A673 (cell line): ENCODE results near the gene TBC1D9B. TPM values are rescaled to one million over a fixed set of nuclear protein-coding genes. Genes with fewer than 3 reads are reported as not detected.

ENCODE experiments used
- BruUV-seq: library from RNA; stranded (reverse); fragments of 400-500 nt; replicated peaks from 2 replicates; lab custom pipeline; 2021; lab: Mats Ljungman, UMichigan
- CTCF ChIA-PET: fragments of 300-600 bp; sonication (Branson Sonifier 250); formaldehyde crosslinking; loops from one replicate; lab custom pipeline; 2022; ENCODE audit warnings: antibody characterized with exemption; lab: Charles Lee
- POLR2A ChIA-PET: fragments of 300-600 bp; sonication (Branson Sonifier 250); formaldehyde crosslinking; loops from one replicate; lab custom pipeline; 2022; ENCODE audit warnings: antibody characterized with exemption; ENCODE audit not compliant: low non-redundant PET; lab: Charles Lee
- DNase-seq: peaks from one replicate; pipeline ENCODE4 v3.0.0-alpha.2; 2015; ENCODE audit warnings: low spot score
- H3K27ac ChIP-seq: fragments of 200-600 bp; sonication (generic); 2 replicates; pipeline ENCODE4 v1.5.1; 2016; ENCODE audit warnings: mixed run types, low read depth, mild to moderate bottlenecking, mixed read lengths, antibody characterized with exemption, low read length; ENCODE audit not compliant: poor library complexity, severe bottlenecking
- H3K27me3 ChIP-seq: fragments of 200-600 bp; sonication (generic); replicated peaks from 2 replicates; pipeline ENCODE4 v1.6.1; 2017; ENCODE audit warnings: mixed run types, low read depth, mild to moderate bottlenecking, mixed read lengths, antibody characterized with exemption, low read length; ENCODE audit not compliant: insufficient read depth, poor library complexity
- H3K36me3 ChIP-seq: fragments of 200-600 bp; sonication (generic); 2 replicates; pipeline ENCODE4 v1.6.1; 2016; ENCODE audit warnings: mixed run types, mild to moderate bottlenecking, mixed read lengths, antibody characterized with exemption, low read length; ENCODE audit not compliant: insufficient read depth, poor library complexity, severe bottlenecking
- H3K4me1 ChIP-seq: fragments of 200-600 bp; sonication (generic); 2 replicates; pipeline ENCODE4 v1.6.1; 2017; ENCODE audit warnings: mixed run types, mild to moderate bottlenecking, mixed read lengths, antibody characterized with exemption, low read length; ENCODE audit not compliant: insufficient read depth, poor library complexity, severe bottlenecking
- H3K4me3 ChIP-seq: fragments of 200-600 bp; sonication (generic); 2 replicates; pipeline ENCODE4 v1.5.1; 2016; ENCODE audit warnings: low read depth, mixed run types, mild to moderate bottlenecking, mixed read lengths, low read length; ENCODE audit not compliant: poor library complexity, severe bottlenecking
- H3K9me3 ChIP-seq: fragments of 200-600 bp; sonication (generic); 2 replicates; pipeline ENCODE4 v1.6.1; 2016; ENCODE audit warnings: mixed run types, low read depth, mild to moderate bottlenecking, mixed read lengths, antibody characterized with exemption, low read length; ENCODE audit not compliant: poor library complexity, severe bottlenecking
- EZH2 ChIP-seq: fragments of 200-600 bp; sonication (generic); IDR thresholded peaks from 2 replicates; pipeline ENCODE4 v1.6.1; 2017; ENCODE audit warnings: borderline replicate concordance, low read depth, mild to moderate bottlenecking, mixed read lengths, antibody characterized with exemption, low read length; ENCODE audit not compliant: poor library complexity, severe bottlenecking
- intact Hi-C: fragments of 100-400 bp; cut with micrococcal nuclease; formaldehyde crosslinking; loops from one replicate; pipeline ENCODE4 v1.10.0; 2022; ENCODE audit not compliant: unreplicated experiment
- total RNA-seq: library from RNA; stranded (reverse); gene quantifications from 2 replicates; pipeline ENCODE4 v1.2.3, GENCODE V29; 2021
- TF ChIP-seq, protein P1 (sequence below): fragments of 300-800, 200-600 bp; sonication (generic); conservative IDR thresholded peaks from 2 replicates; pipeline ENCODE4 v1.5.1; 2017; ENCODE audit warnings: low read depth, mild to moderate bottlenecking, antibody characterized with exemption, low read length, moderate library complexity, mixed read lengths

TBC1D9B gene
- total RNA-seq, 1 experiment from 2014 or later, result 68.2 TPM

DNA sequence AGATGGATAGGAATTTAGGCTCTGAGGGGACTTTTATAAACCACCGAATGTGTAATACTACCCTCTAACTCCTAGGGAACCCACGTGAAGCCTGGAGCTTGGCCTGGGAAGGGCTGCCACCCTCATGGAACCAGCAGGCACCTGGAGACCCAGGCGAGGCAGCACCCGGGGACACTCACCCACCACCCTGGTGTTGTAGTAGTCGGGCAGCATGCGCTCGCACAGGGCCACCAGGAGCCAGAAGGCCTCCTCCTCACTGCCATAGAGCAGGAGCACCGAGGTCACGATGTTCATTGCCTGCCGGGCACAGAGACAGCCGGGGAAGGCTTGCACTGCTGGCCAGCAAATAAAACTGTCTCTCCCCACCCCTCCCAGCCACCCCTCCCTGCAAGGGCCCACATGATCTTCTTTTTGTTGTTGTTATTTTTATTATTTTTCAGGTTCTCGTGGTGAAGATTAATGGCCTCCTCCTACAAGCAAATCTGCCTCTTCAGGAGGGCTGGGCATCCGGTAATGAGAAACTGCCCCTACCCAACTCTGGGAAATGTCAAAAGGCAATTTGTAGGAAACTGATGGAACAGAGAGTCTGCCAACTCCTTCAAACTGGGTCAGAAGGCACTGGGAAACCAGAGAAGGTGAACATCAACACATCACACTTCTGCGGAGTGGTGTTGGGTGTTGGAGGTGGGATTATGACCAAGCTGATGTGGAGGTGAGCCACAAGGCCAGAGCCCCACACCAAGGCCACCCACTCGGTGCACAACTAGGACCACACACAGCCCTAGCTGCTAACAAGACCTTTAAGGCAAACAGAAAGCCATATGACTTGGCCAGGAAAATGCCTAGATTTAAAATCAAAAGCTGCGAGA is 31.7 kb downstream of the TBC1D9B start:
- Histone ChIP-seq H3K27me3 (no peaks in the 10 kb centered on the region), H3K4me3 (no peak overlapping the region), H3K27ac (no peak overlapping the region), H3K36me3 (peaks cover 16% of the 10 kb centered on the region), H3K4me1 (no peaks in the 10 kb centered on the region), H3K9me3 (no peaks in the 10 kb centered on the region)
- TF ChIP-seq, protein P1, sequence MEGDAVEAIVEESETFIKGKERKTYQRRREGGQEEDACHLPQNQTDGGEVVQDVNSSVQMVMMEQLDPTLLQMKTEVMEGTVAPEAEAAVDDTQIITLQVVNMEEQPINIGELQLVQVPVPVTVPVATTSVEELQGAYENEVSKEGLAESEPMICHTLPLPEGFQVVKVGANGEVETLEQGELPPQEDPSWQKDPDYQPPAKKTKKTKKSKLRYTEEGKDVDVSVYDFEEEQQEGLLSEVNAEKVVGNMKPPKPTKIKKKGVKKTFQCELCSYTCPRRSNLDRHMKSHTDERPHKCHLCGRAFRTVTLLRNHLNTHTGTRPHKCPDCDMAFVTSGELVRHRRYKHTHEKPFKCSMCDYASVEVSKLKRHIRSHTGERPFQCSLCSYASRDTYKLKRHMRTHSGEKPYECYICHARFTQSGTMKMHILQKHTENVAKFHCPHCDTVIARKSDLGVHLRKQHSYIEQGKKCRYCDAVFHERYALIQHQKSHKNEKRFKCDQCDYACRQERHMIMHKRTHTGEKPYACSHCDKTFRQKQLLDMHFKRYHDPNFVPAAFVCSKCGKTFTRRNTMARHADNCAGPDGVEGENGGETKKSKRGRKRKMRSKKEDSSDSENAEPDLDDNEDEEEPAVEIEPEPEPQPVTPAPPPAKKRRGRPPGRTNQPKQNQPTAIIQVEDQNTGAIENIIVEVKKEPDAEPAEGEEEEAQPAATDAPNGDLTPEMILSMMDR, result no peak
- no peak for TF ChIP-seq EZH2
- intact Hi-C loops, result no loop called here
- no peak for DNase-seq
- ChIA-PET CTCF (no interaction called here), POLR2A (no interaction called here)
- BruUV-seq, result no TSS peak

DNA sequence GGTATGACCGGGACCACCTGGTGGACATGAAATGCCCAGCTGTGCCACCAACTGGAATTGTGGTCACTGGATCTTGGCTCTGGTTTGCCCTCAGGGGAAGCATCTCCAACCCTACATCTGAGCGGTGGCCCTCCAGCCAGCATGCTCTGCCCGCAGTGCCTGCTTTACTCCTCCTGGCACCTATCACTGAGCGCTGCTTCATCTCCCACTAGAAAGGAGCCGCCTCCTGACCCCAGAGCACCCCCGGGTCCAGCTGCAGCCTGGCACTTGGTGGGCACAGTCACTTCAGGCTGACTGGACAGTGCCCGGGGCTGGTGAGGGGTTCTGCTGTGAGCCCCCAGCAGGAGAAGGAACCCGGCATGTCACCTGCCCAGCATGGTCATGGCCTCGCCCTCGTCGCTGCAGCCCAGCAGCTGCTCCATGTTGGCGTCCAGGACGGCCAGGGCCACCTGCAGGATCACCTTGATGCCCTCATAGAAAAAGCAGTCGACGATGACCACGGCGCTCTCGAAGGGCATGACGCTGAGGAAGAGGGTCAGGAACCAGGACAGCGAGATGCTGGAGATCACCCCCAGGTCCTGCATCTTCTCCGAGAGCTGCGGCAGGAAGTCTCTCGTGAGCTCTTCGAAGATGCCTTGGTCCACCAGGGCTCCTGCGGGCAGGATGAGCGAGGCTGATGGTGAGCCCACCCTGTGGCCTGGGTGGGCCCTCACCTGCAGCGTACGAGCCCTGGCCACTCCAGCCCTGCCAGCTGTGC is 33.0 kb downstream of the TBC1D9B start:
- no peak for DNase-seq
- Histone ChIP-seq H3K9me3 (no peaks in the 10 kb centered on the region), H3K36me3 (peaks cover 16% of the 10 kb centered on the region), H3K27me3 (no peaks in the 10 kb centered on the region), H3K4me3 (no peak overlapping the region), H3K27ac (no peak overlapping the region), H3K4me1 (no peaks in the 10 kb centered on the region)
- TF ChIP-seq, protein P1, result no peak
- TF ChIP-seq EZH2, result no peak
- ChIA-PET POLR2A (no interaction called here), CTCF (no interaction called here)
- intact Hi-C loops, result no loop called here
- BruUV-seq, result no TSS peak

DNA sequence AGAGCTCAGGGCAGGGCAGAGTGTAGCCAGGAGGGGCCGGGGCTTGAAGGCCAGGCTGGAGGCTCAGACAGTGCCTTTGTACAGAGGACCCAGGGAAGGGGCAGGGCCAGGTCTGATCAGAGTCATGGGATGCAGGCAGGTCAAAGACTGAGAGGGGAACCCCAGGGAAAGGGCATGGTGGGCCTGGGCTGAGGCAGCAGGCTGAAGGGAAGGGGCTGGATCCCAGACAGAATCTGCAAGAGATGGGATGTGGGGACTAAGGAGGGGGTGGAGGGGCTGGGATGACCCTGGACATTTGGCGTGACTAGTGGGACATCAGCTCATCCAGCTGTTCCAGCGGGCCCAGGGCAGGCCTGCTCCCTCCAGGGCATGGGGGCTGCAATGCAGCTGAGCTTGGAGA is 33.6 kb downstream of the TBC1D9B start:
- DNase-seq, result no peak
- H3K27ac ChIP-seq, result no peak overlapping the region
- no peaks in the 10 kb centered on the region for H3K9me3 ChIP-seq
- TF ChIP-seq, protein P1, result no peak
- TF ChIP-seq EZH2, result no peak
- H3K4me1 ChIP-seq, result no peaks in the 10 kb centered on the region
- BruUV-seq, result no TSS peak
- H3K27me3 ChIP-seq, result no peaks in the 10 kb centered on the region
- peaks cover 16% of the 10 kb centered on the region for H3K36me3 ChIP-seq
- ChIA-PET POLR2A (no interaction called here), CTCF (no interaction called here)
- H3K4me3 ChIP-seq, result no peak overlapping the region
- intact Hi-C loops, result no loop called here
